GM06990 (cell line): Measurements from ENCODE around the gene KCNJ15.

Experiments
- DNase-seq: peaks from one replicate; pipeline ENCODE4 v3.0.0-alpha.2; 2011; ENCODE audit not compliant: insufficient read length; ENCODE audit errors: extremely low read depth
- H3K27me3 ChIP-seq: replicated peaks from 2 replicates; pipeline ENCODE4 v1.6.0; 2011; ENCODE audit warnings: low read length; ENCODE audit not compliant: control insufficient read depth, insufficient read depth
- H3K36me3 ChIP-seq: 2 replicates; pipeline ENCODE4 v1.5.1; 2011; ENCODE audit warnings: low read length; ENCODE audit not compliant: control insufficient read depth, insufficient read depth
- H3K4me3 ChIP-seq: replicated peaks from 2 replicates; pipeline ENCODE4 v1.5.1; 2011; ENCODE audit warnings: low read depth, mild to moderate bottlenecking, control low read depth, low read length
- TF ChIP-seq, protein P1 (sequence below): IDR thresholded peaks from 2 replicates; pipeline ENCODE4 v1.5.1; 2011; ENCODE audit warnings: low read length, control low read depth, mild to moderate bottlenecking, inconsistent platforms; ENCODE audit not compliant: insufficient read depth, poor library complexity, severe bottlenecking

Gene KCNJ15

GRCh38 chr21:38260426-38260825, 3.6 kb downstream of the KCNJ15 start:
- Histone ChIP-seq H3K27me3 (peaks cover 2% of the 10 kb centered on the region; the same call in 1 of the 2 replicates), H3K36me3 (no peaks in the 10 kb centered on the region), H3K4me3 (no peak overlapping the region)
- TF ChIP-seq, protein P1, sequence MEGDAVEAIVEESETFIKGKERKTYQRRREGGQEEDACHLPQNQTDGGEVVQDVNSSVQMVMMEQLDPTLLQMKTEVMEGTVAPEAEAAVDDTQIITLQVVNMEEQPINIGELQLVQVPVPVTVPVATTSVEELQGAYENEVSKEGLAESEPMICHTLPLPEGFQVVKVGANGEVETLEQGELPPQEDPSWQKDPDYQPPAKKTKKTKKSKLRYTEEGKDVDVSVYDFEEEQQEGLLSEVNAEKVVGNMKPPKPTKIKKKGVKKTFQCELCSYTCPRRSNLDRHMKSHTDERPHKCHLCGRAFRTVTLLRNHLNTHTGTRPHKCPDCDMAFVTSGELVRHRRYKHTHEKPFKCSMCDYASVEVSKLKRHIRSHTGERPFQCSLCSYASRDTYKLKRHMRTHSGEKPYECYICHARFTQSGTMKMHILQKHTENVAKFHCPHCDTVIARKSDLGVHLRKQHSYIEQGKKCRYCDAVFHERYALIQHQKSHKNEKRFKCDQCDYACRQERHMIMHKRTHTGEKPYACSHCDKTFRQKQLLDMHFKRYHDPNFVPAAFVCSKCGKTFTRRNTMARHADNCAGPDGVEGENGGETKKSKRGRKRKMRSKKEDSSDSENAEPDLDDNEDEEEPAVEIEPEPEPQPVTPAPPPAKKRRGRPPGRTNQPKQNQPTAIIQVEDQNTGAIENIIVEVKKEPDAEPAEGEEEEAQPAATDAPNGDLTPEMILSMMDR: no peak
- DNase-seq: no peak

GRCh38 chr21:38261851-38262250, 5.1 kb downstream of the KCNJ15 start:
- no peak for DNase-seq
- TF ChIP-seq, protein P1: no peak
- H3K36me3 ChIP-seq: no peaks in the 10 kb centered on the region
- H3K27me3 ChIP-seq: peaks cover 2% of the 10 kb centered on the region; the same call in 1 of the 2 replicates
- H3K4me3 ChIP-seq: no peak overlapping the region

DNA sequence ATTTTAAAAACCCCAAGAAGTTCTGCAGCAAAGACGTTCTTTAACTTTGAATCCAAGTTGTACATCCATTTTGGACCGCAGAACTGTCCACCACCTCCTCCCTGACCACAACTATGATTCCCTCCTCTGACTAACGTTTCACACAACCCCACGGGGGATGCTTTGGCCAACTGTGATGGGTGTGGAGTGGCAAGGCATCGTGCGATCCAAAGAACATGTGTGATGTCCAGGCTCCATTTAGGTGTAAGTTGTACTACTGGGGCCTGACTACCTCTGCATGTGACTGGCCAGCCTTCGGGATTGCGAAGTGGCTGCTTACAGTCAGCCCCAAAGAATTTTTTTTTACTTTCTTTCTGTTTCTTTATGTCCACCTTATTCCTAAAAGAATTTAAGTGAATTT, 6.7 kb downstream of the KCNJ15 start:
- no peaks in the 10 kb centered on the region for H3K36me3 ChIP-seq
- peaks cover 2% of the 10 kb centered on the region; the same call in 1 of the 2 replicates for H3K27me3 ChIP-seq
- no peak overlapping the region for H3K4me3 ChIP-seq
- DNase-seq: no peak
- TF ChIP-seq, protein P1: no peak

- Histone ChIP-seq H3K36me3 (no peaks in the 10 kb centered on the region), H3K4me3 (no peak overlapping the region), H3K27me3 (no peaks in the 10 kb centered on the region)
- TF ChIP-seq, protein P1: no peak
- no peak for DNase-seq
These were observed 7.8 kb downstream of the KCNJ15 start for GRCh38 chr21:38264571-38264970.

- Histone ChIP-seq H3K27me3 (no peaks in the 10 kb centered on the region), H3K4me3 (no peak overlapping the region), H3K36me3 (no peaks in the 10 kb centered on the region)
- DNase-seq: no peak
- TF ChIP-seq, protein P1: no peak
These were observed 8.4 kb downstream of the KCNJ15 start for GRCh38 chr21:38265166-38265565.

GRCh38 chr21:38266732-38267131, 9.9 kb downstream of the KCNJ15 start:
- TF ChIP-seq, protein P1: no peak
- no peak for DNase-seq
- Histone ChIP-seq H3K27me3 (no peaks in the 10 kb centered on the region), H3K36me3 (no peaks in the 10 kb centered on the region), H3K4me3 (no peak overlapping the region)
